Ishikawa (cell line): Measurements from ENCODE around the gene CACNG5.

ENCODE experiments used
- CEBPB ChIP-seq: IDR thresholded peaks from 2 replicates; pipeline ENCODE4 v1.6.1; 2012
- CREB1 ChIP-seq: IDR thresholded peaks from 2 replicates; pipeline ENCODE4 v1.6.1; 2012; ENCODE audit warnings: low read depth
- EGR1 ChIP-seq: IDR thresholded peaks from 2 replicates; pipeline ENCODE4 v1.6.1; 2012
- EP300 ChIP-seq: IDR thresholded peaks from 2 replicates; pipeline ENCODE4 v1.6.1; 2012; ENCODE audit warnings: borderline replicate concordance
- FOXM1 ChIP-seq: IDR thresholded peaks from 2 replicates; pipeline ENCODE4 v1.6.1; 2012; ENCODE audit warnings: low read depth, borderline replicate concordance
- NFIC ChIP-seq: IDR thresholded peaks from 2 replicates; pipeline ENCODE4 v1.6.1; 2012
- RAD21 ChIP-seq: IDR thresholded peaks from 2 replicates; pipeline ENCODE4 v1.6.1; 2012; ENCODE audit warnings: low read depth
- REST ChIP-seq: IDR thresholded peaks from 2 replicates; pipeline ENCODE4 v1.6.1; 2012; ENCODE audit warnings: low read depth, mild to moderate bottlenecking
- TAF1 ChIP-seq: IDR thresholded peaks from 2 replicates; pipeline ENCODE4 v1.6.1; 2012; ENCODE audit warnings: low read depth, mild to moderate bottlenecking
- TCF12 ChIP-seq: IDR thresholded peaks from 2 replicates; pipeline ENCODE4 v1.6.1; 2012; ENCODE audit warnings: low read depth
- TEAD4 ChIP-seq: IDR thresholded peaks from 2 replicates; pipeline ENCODE4 v1.6.1; 2012
- YY1 ChIP-seq: IDR thresholded peaks from 2 replicates; pipeline ENCODE4 v1.6.1; 2012; ENCODE audit warnings: low read depth
- ZBTB7A ChIP-seq: IDR thresholded peaks from 2 replicates; pipeline ENCODE4 v1.6.1; 2012; ENCODE audit warnings: low read depth
- TF ChIP-seq, protein P1 (sequence below): IDR thresholded peaks from 2 replicates; pipeline ENCODE4 v1.6.1; 2012
- TF ChIP-seq, protein P2 (sequence below): IDR thresholded peaks from 2 replicates; pipeline ENCODE4 v1.6.1; 2012

CACNG5 gene

DNA sequence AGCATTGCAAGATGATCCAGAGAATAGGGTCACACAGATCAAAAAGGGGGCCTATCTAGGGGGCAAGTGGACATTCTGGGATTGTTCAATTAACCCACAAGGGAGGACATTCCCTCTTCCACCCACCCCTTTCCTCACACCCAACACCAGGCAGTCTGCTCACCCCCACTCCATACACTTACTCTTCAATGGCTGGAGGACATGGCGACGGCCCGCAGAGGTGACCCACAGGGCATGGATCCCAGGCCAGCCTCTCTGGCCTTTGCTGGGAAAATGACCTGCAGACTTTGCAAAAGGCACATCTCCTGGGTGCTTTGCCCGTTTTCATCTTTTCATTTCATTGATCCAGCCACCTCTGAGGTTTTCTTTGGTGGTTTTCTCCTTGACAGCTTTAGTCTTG is 1.7 kb upstream of the CACNG5 start:
- TF ChIP-seq NFIC (no peak), EGR1 (no peak), ZBTB7A (no peak), FOXM1 (no peak), YY1 (no peak), CREB1 (no peak), REST (no peak), TCF12 (no peak), RAD21 (no peak), TAF1 (no peak), TEAD4 (no peak)
- TF ChIP-seq, protein P1, sequence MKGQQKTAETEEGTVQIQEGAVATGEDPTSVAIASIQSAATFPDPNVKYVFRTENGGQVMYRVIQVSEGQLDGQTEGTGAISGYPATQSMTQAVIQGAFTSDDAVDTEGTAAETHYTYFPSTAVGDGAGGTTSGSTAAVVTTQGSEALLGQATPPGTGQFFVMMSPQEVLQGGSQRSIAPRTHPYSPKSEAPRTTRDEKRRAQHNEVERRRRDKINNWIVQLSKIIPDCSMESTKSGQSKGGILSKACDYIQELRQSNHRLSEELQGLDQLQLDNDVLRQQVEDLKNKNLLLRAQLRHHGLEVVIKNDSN: no peak
- TF ChIP-seq, protein P2, sequence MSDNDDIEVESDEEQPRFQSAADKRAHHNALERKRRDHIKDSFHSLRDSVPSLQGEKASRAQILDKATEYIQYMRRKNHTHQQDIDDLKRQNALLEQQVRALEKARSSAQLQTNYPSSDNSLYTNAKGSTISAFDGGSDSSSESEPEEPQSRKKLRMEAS: no peak

- TF ChIP-seq EP300 (no peak), EGR1 (no peak), CREB1 (no peak), CEBPB (no peak), NFIC (no peak), FOXM1 (no peak), ZBTB7A (no peak), REST (no peak), TEAD4 (no peak), RAD21 (no peak), TCF12 (no peak), YY1 (no peak), TAF1 (no peak)
- TF ChIP-seq, protein P2: no peak
- TF ChIP-seq, protein P1: no peak
These were observed 445 bp upstream of the CACNG5 start for GRCh38 chr17:66834426-66834918.

GRCh38 chr17:66835476-66835875 is 559 bp downstream of the CACNG5 start:
- TF ChIP-seq, protein P2: no peak
- TF ChIP-seq CEBPB: no peak
- TF ChIP-seq TAF1: no peak
- no peak for TF ChIP-seq TEAD4
- TF ChIP-seq NFIC: no peak
- TF ChIP-seq EP300: no peak
- TF ChIP-seq CREB1: no peak
- TF ChIP-seq RAD21: no peak
- no peak for TF ChIP-seq EGR1
- TF ChIP-seq TCF12: no peak
- no peak for TF ChIP-seq YY1
- TF ChIP-seq FOXM1: no peak
- no peak for TF ChIP-seq ZBTB7A
- TF ChIP-seq, protein P1: no peak
- TF ChIP-seq REST: no peak
